ENCODE results near the gene CAPZB. TPM values are rescaled to one million over a fixed set of nuclear protein-coding genes. Genes with fewer than 3 reads are reported as not detected.
A peak's percentile ranks its signal among the peaks of the same experiment; 100 is the strongest.
"Not testable (repeated sequence)": the region's sequence is repeated elsewhere in the genome, so short reads cannot be mapped to it uniquely, and the experiment has no call there.

The CAPZB gene
- total RNA-seq, 1 experiment from 2014 or later: 40.0 TPM

DNA sequence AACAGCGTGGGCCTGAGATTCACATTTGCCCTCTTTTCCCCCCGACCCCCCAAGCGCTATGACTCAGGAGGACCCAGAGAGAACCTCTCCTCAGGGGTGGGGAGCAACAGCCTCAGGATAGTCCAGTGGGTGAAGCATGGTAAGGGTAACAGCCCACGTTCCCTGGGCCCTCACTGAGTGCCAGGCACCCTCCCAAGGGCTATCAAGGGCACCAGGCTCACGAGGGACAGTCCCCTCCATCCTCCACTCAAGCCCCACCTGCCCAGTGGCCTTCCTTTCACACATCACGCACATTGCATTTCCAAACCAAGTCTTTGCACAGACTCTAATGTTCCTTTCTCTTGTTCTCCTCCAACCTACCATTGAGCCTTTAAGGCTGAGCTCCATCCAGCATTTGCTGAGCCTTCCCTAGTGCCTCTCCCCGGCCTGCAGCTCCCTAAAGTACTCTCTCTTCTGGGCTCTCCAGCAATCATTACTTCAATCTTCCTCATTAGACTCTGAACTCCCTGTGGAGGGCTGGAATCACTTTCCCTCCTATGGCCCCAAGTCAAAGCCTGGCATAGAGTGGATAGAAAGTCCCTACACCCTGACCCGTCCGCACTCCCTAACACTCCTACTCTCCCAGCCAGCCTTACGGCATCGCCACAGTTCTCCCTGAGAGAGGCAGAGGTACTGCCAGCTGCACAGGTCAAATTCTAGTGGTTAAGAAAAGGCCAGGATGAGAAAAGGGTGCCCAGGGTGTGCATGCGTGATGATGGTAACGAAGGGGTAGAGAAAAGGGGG is 174.4 kb downstream of the CAPZB start:
- no peak for DNase-seq (ENCODE audit: low spot score)

DNA sequence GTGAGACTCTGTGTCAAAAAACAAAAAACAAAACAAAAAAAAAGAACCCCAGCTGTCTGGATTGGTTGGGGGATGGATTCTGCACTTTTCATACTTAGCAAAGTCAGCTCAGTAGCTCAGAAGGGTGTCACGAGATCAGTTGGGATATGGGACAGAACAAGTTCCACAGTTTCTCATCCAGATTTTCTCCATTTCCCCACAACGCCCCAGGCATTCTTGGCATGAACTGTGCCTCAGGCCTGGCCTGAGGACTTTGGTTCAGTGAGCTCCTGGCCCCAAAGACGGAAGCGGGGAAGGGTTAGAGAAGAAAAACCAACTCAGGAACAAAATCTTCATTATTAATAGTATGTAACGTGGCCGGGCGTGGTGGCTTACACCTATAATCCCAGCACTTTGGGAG is 175.3 kb downstream of the CAPZB start:
- no peak for DNase-seq (ENCODE audit: low spot score)

DNA sequence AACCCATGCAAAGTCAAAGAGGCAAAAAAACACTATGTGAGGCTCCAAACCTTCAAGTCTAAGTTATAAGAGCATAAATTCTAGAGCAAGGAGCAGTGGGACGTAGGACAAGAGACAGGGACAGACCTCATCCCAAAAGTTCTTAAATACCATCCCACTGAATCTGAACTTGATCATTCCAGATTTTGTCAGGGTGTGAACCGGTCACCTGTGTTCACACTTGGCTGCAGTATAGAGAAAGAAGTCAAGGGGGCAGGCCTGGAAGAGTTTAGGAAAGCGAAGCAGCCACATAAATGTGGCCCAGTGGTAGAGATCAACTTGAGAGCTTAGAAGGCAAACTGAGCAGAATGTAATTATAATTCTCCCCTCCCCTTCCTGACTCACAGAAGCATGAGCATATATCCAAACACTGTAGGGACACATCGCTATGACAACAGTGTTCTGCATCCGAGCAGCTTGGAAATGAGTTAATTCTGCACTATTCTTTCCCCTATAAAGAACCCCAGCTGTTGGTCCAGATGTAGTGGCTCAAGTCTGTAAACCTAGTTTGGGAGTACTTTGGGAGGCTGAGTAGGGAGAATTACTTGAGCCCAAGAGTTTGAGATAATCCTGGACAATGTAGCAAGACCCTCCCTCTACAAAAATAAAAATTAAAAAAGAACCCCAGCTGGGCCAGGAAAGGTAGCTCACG is 176.1 kb downstream of the CAPZB start:
- peak; percentile 22 for DNase-seq (ENCODE audit: low spot score)

DNA sequence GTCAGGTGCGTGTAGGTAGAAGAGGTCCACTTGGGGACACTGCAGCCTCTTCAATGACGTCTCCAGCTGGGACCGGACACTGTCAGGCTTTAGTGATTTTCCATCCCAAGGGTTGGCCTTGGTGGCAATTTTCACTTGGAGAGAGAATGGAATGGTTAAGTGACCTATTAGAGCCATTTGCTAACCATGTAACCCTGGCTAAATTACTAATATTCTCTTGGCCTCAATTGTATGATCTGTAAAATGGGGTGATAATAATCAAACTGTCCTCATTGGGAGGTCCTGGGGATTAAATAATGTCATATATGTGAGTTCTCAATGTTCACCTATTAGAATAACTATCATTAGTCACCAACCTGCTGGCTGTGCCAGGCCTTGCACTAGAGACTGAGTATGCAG is 176.8 kb downstream of the CAPZB start:
- no peak for DNase-seq (ENCODE audit: low spot score)

DNA sequence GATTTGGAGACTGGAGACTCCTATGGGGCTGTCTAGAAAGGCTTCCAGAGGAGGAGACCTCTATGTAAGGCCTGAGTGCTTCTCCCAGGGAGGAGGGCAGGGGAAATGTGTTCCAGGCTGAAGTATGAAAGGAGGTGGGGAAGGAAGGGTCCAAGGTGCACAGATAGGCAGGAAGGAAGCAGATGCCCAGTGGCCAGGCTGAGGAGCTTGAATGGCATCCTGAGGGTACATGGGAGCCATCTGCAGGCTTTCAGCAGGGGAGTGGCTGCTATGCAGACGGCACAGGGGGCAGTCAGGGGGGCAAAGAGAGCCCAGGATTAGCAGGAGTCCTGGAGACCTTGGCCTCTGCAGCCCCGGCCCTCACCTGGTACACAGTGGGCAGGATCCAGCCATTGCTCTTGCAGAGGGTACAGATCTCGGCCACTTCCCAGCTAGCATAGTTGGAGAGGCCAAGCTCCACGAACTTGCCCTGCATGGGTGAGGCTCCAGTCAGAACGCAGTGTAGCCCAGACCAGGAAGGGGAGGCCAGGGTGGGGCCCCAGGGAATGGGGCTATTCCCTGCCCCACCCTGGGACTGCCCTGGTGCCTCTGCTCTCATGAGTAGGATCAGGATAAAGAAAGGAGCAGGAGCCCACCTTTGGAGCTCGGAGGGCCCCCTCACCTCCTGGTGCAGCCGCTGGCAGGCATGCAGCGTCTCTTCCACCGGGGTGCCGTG is 177.4 kb downstream of the CAPZB start:
- DNase-seq (ENCODE audit: low spot score): no peak

DNA sequence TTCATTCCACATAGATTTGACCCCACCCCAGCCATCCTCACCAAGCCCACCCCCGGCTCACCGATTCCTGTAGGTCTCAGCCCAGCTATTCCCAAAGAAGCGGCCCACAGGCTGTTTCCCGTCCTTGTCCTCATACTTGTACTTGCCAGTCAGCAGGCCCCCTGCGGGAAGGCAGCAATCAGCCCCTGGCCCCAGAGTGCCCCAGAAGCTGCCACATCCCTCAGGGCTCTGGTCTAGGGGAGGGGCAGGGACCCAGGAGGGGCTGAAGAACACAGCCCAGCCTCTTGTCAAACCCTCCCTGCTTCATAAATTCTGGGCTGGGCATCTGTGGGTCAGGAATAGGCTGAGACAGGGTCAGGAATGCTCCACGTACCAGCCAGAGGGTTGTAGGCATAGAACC is 178.4 kb downstream of the CAPZB start:
- DNase-seq (ENCODE audit: low spot score): no peak

DNA sequence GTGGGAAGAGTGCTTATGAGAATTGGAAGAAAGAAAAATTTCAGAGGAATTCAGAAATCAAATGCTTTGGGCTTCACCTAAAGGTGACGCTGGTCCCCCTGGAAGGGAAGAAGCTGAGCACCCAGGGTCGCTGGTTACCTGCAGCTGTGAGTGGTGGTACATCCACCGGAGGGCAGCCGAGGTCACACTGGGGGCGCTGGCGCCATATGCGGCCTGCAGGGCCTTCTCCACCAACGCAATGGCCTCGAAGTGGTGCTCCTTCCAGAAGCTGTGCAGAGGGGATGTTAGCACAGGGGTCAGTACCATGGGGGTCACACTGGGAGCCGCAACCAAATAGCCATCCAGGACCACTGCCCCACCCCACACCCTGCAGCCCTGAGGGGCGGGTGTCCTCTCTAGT is 179.5 kb downstream of the CAPZB start:
- DNase-seq (ENCODE audit: low spot score): no peak

DNA sequence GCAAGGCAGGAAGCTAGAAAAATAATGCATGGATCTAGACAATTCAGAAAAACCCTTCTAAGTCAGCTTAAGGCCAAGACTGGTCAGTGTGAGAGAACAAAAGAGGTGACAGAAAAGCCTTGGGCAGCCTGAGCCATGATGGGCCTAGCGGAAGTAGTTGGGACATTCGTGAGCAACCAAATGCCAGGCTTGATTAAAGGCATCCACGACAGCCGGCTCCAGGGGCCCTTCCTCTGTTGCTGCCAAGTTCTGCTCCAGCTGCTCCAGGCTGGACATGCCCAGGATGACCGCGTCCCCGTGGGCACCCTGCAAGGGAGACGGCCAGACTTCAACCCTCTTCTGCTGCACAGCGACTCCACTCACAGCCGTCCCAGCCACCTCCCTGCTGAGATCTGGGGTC is 181.3 kb downstream of the CAPZB start:
- DNase-seq (ENCODE audit: low spot score): not testable (repeated sequence)

DNA sequence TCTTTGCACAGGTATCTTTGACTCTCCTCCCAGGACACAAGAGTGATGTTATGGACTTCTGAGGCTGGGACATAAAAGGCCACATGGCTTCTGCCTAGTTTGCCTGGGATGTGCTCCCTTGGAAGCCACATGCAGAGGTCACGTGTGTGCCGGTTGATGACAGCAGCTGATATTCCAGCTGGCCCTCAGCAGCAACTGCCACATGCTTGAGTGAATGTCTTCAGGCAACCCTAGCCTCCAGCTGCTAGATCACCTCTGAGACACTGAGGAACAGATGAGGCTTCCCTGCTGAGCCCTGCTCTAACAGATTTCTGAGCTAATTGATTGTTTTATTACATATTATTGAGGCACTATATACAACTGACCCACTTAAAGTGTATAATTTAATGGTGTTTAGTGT is 185.1 kb downstream of the CAPZB start:
- no peak for DNase-seq (ENCODE audit: low spot score)

DNA sequence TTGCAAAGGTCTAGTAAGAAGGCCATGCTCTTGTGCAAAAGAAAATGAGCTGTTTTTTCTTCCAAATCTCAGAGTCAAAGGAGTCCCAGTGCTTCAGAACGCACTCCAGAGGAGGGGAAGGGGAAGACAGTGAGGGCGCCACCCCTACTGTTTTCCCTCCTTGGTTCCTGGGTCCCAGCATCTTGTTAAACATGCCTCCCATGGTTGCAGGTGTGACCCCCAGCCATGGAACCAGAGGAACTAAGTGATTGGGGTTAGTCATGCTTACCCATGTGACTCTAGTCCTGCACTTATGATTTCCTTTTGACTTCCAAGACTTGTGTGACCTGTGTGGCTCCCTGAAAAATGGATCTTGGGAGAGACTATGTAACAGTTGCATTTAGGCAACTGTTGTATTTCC is 190.7 kb downstream of the CAPZB start:
- no peak for DNase-seq (ENCODE audit: low spot score)

DNA sequence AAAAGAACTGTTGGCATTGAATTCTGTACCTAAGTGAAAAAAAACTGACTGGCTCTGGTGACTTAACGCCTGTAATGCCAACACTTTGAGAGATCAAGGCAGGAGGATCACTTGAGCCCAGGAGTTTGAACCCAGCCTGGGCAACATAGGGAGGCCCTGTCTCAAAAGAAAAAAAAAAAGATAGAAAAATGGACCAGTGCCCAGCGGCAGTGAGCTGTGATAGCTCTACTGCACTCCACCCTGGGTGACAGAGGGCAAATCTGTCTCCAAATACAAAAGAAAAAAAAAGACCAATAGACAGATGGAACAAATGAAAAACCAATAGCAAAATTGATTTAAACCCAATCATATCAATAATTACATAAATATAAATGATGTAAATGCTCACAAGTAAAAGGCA is 196.1 kb downstream of the CAPZB start:
- no peak for DNase-seq (ENCODE audit: low spot score)

Other genes with a start within 250 kb of the CAPZB start
- 31.9 and 35.8 TPM in 2 replicates for gene EMC1, start 234.0 kb downstream of the CAPZB start, total RNA-seq (2014; rRNA removed; shearing (Covaris generic))
- gene MRTO4, start 233.7 kb downstream of the CAPZB start, total RNA-seq (2014; rRNA removed; shearing (Covaris generic)): 44.6 and 51.9 TPM in 2 replicates
- gene AKR7A3, start 196.8 kb downstream of the CAPZB start, total RNA-seq (2014; rRNA removed; shearing (Covaris generic)): 0.12 TPM in 1 of 2 replicates, not detected in the other
- 90.9 and 96.0 TPM in 2 replicates for gene AKR7A2, start 173.4 kb downstream of the CAPZB start, total RNA-seq (2014; rRNA removed; shearing (Covaris generic))
- 18.3 and 20.5 TPM in 2 replicates for gene SLC66A1, start 173.2 kb downstream of the CAPZB start, total RNA-seq (2014; rRNA removed; shearing (Covaris generic))
- 10.9 and 11.7 TPM in 2 replicates for gene NBL1, start 158.8 kb upstream of the CAPZB start, total RNA-seq (2014; rRNA removed; shearing (Covaris generic))
- gene HTR6, start 179.3 kb upstream of the CAPZB start, total RNA-seq (2014; rRNA removed; shearing (Covaris generic)): not detected in 2 replicates